Measurements from ENCODE around the gene ELAC2.
A peak's percentile ranks its signal among the peaks of the same experiment; 100 is the strongest.

ELAC2 gene

GRCh38 chr17:12959441-12959840, 58.4 kb downstream of the ELAC2 start:
- TF ChIP-seq, protein P1, sequence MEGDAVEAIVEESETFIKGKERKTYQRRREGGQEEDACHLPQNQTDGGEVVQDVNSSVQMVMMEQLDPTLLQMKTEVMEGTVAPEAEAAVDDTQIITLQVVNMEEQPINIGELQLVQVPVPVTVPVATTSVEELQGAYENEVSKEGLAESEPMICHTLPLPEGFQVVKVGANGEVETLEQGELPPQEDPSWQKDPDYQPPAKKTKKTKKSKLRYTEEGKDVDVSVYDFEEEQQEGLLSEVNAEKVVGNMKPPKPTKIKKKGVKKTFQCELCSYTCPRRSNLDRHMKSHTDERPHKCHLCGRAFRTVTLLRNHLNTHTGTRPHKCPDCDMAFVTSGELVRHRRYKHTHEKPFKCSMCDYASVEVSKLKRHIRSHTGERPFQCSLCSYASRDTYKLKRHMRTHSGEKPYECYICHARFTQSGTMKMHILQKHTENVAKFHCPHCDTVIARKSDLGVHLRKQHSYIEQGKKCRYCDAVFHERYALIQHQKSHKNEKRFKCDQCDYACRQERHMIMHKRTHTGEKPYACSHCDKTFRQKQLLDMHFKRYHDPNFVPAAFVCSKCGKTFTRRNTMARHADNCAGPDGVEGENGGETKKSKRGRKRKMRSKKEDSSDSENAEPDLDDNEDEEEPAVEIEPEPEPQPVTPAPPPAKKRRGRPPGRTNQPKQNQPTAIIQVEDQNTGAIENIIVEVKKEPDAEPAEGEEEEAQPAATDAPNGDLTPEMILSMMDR (conservative IDR thresholded peaks at IDR 0.05; ENCODE audit: low read length) = no peak
- H3K4me3 ChIP-seq (ENCODE audit: low read length) = no peak overlapping the region
- peak; percentile 52 for DNase-seq (ENCODE audit: low read depth)

DNA sequence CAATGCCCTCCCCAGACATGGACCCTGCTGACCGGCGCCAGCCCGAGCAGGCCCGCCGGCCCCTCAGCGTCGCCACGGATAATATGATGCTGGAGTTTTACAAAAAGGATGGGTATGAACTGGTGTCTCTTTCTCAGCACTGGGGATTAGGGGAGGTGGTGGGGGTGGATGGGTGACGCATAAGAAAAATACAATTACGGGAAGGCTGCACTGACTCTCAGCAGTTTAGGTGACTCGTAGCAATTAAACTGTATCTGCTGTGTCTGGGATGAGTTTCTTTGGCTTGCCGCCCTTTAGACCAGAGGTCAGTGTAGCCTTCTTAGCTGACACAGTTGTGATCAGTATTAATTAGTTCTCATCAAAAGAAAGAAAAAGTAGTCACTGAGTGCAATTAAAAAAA, 59.0 kb downstream of the ELAC2 start:
- no peak overlapping the region for H3K4me3 ChIP-seq (ENCODE audit: low read length)
- TF ChIP-seq, protein P1 (conservative IDR thresholded peaks at IDR 0.05; ENCODE audit: low read length) = no peak

GRCh38 chr17:12955521-12955920, 62.3 kb downstream of the ELAC2 start:
- TF ChIP-seq, protein P1 (conservative IDR thresholded peaks at IDR 0.05; ENCODE audit: low read length) = no peak
- DNase-seq (ENCODE audit: low read depth) = no peak
- H3K4me3 ChIP-seq (ENCODE audit: low read length) = no peak overlapping the region

More for the DNA sequence above, 59.0 kb downstream of the ELAC2 start:
- peak; percentile 41 for DNase-seq (ENCODE audit: low read depth)

- TF ChIP-seq, protein P1 (conservative IDR thresholded peaks at IDR 0.05; ENCODE audit: low read length) = no peak
- DNase-seq (ENCODE audit: low read depth) = no peak
- H3K4me3 ChIP-seq (ENCODE audit: low read length) = no peak overlapping the region
Observed at GRCh38 chr17:12953156-12953555, 64.7 kb downstream of the ELAC2 start.

- TF ChIP-seq, protein P1 (conservative IDR thresholded peaks at IDR 0.05; ENCODE audit: low read length) = no peak
- no peak overlapping the region for H3K4me3 ChIP-seq (ENCODE audit: low read length)
- no peak for DNase-seq (ENCODE audit: low read depth)
Observed at GRCh38 chr17:12952012-12952411, 65.8 kb downstream of the ELAC2 start.

- TF ChIP-seq, protein P1 (conservative IDR thresholded peaks at IDR 0.05; ENCODE audit: low read length) = no peak
- DNase-seq (ENCODE audit: low read depth) = no peak
- H3K4me3 ChIP-seq (ENCODE audit: low read length) = no peak overlapping the region
Observed at GRCh38 chr17:12947047-12947446, 70.8 kb downstream of the ELAC2 start.
